ENCODE results near the gene FBLIM1. TPM values are rescaled to one million over a fixed set of nuclear protein-coding genes. Genes with fewer than 3 reads are reported as not detected.

FBLIM1 gene
- total RNA-seq, 2 experiments from 2014 or later, result not detected

- Mint-ChIP-seq H3K4me3 (peak overlapping the region; percentile 87), H3K4me1 (ENCODE audit: low read depth) (peaks cover 38% of the 10 kb centered on the region), H3K9me3 (ENCODE audit: insufficient read depth) (no peaks in the 10 kb centered on the region), H3K27me3 (ENCODE audit: low read depth) (no peaks in the 10 kb centered on the region), H3K27ac (peak overlapping the region; percentile 98), H3K36me3 (ENCODE audit: low read depth) (peaks cover 10% of the 10 kb centered on the region)
- DNase-seq (peak; percentile 56), ATAC-seq (peak; percentile 22)
- ChIA-PET POLR2A (interaction anchor here (0.7 to 4.3 kb wide), 7 partner anchors 12 to 141 kb away, joined by 3 to 98 read pairs (median 3); partner anchors contain the start of gene SPEN), CTCF (interaction anchor here (1.2 kb wide), 1 partner anchor 14 kb away, joined by 3 read pairs; no protein-coding TSS in a partner anchor)
Measured at GRCh38 chr1:15835205-15835740, 76.7 kb downstream of the FBLIM1 start.

GRCh38 chr1:15835741-15836510 is 77.3 kb downstream of the FBLIM1 start:
- peak overlapping the region; percentile 98 for H3K27ac Mint-ChIP-seq
- ATAC-seq (peak; percentile 61), DNase-seq (peak; percentile 99)
- H3K9me3 Mint-ChIP-seq (ENCODE audit: insufficient read depth), result no peaks in the 10 kb centered on the region
- POLR2A ChIA-PET, result interaction anchor here (0.7 to 4.3 kb wide), 4 partner anchors 12 to 140 kb away, joined by 3 to 71 read pairs (median 3); partner anchors contain the start of gene SPEN
- CTCF ChIA-PET, result interaction anchor here (1.2 kb wide), 1 partner anchor 13 kb away, joined by 3 read pairs; no protein-coding TSS in a partner anchor
- no peaks in the 10 kb centered on the region for H3K27me3 Mint-ChIP-seq (ENCODE audit: low read depth)
- peaks cover 10% of the 10 kb centered on the region for H3K36me3 Mint-ChIP-seq (ENCODE audit: low read depth)
- H3K4me3 Mint-ChIP-seq, result peak overlapping the region; percentile 87
- peaks cover 33% of the 10 kb centered on the region for H3K4me1 Mint-ChIP-seq (ENCODE audit: low read depth)

Other genes starting within 250 kb of the FBLIM1 start
- 10 to 100 TPM; 10.3 to 10.7 TPM for gene CASP9, start 234.6 kb upstream of the FBLIM1 start, total RNA-seq
- 10 to 100 TPM; 13.4 to 15.6 TPM for gene DNAJC16, start 231.9 kb upstream of the FBLIM1 start, total RNA-seq
- gene AGMAT, start 173.7 kb upstream of the FBLIM1 start, total RNA-seq, result 10 to 100 TPM; 10.3 to 10.4 TPM
- gene DDI2, start 141.3 kb upstream of the FBLIM1 start, total RNA-seq, result 10 to 100 TPM; 28.8 to 31.1 TPM
- 10 to 100 TPM; 51.0 to 52.6 TPM for gene PLEKHM2, start 74.5 kb upstream of the FBLIM1 start, total RNA-seq
- gene SLC25A34, start 22.5 kb upstream of the FBLIM1 start, total RNA-seq, result 1 to 10 TPM; 1.6 TPM
- gene TMEM82, start 16.3 kb upstream of the FBLIM1 start, total RNA-seq, result not detected
- 1 to 10 TPM; 2.4 to 2.8 TPM for gene UQCRHL, start 48.9 kb downstream of the FBLIM1 start, total RNA-seq
- gene SPEN, start 88.9 kb downstream of the FBLIM1 start, total RNA-seq, result 10 to 100 TPM; 65.0 to 66.3 TPM
- 10 to 100 TPM; 32.3 to 33.3 TPM for gene ZBTB17, start 217.3 kb downstream of the FBLIM1 start, total RNA-seq
- not detected for gene SRARP, start 245.4 kb downstream of the FBLIM1 start, total RNA-seq